Fibroblast of villous mesenchyme (primary cell): Measurements from ENCODE around the gene EIF5A. TPM values are rescaled to one million over a fixed set of nuclear protein-coding genes. Genes with fewer than 3 reads are reported as not detected.

ENCODE experiments used
- DNase-seq: peaks from one replicate; pipeline ENCODE4 v3.0.0-alpha.2; 2010; ENCODE audit warnings: low read depth
- H3K4me3 ChIP-seq: 2 replicates; pipeline ENCODE4 v1.5.1; 2011; ENCODE audit warnings: low read depth, mild to moderate bottlenecking, low read length
- total RNA-seq: library from RNA; depleted of rRNA; stranded (reverse); fragments of >200 nt; gene quantifications from 2 replicates; pipeline ENCODE4 v1.2.3, GENCODE V29; 2012
- TF ChIP-seq, protein P1 (sequence below): IDR thresholded peaks from 2 replicates; pipeline ENCODE4 v1.5.1; 2012; ENCODE audit warnings: low read depth, mild to moderate bottlenecking, low read length; ENCODE audit not compliant: insufficient read depth

The EIF5A gene
- total RNA-seq, 1 donor, result 641 TPM

DNA sequence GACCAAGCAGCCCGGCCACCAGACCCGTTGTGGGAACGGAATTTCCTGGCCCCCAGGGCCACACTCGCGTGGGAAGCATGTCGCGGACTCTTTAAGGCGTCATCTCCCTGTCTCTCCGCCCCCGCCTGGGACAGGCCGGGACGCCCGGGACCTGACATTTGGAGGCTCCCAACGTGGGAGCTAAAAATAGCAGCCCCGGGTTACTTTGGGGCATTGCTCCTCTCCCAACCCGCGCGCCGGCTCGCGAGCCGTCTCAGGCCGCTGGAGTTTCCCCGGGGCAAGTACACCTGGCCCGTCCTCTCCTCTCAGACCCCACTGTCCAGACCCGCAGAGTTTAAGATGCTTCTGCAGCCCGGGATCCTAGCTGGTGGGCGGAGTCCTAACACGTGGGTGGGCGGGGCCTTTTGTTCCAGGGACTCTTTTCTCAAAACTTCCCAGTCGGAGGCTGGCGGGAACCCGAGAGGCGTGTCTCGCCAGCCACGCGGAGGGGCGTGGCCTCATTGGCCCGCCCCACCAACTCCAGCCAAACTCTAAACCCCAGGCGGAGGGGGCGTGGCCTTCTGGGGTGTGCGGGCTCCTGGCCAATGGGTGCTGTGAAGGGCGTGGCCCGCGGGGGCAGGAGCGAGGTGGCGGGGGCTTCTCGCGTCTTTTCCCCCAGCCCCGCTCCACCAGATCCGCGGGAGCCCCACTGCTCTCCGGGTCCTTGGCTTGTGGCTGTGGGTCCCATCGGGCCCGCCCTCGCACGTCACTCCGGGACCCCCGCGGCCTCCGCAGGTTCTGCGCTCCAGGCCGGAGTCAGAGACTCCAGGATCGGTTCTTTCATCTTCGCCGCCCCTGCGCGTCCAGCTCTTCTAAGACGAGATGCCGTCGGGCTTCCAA lies 26.1 kb upstream of the EIF5A start, which contains the start of gene SLC2A4:
Gene SLC2A4 (plus strand): TSS at position 645 of the 879 bp plus-strand sequence. CDS start 217 bp downstream, at position 862.
- TF ChIP-seq, protein P1, sequence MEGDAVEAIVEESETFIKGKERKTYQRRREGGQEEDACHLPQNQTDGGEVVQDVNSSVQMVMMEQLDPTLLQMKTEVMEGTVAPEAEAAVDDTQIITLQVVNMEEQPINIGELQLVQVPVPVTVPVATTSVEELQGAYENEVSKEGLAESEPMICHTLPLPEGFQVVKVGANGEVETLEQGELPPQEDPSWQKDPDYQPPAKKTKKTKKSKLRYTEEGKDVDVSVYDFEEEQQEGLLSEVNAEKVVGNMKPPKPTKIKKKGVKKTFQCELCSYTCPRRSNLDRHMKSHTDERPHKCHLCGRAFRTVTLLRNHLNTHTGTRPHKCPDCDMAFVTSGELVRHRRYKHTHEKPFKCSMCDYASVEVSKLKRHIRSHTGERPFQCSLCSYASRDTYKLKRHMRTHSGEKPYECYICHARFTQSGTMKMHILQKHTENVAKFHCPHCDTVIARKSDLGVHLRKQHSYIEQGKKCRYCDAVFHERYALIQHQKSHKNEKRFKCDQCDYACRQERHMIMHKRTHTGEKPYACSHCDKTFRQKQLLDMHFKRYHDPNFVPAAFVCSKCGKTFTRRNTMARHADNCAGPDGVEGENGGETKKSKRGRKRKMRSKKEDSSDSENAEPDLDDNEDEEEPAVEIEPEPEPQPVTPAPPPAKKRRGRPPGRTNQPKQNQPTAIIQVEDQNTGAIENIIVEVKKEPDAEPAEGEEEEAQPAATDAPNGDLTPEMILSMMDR, result no peak
- peak; percentile 94 for DNase-seq
- H3K4me3 ChIP-seq, result peak within 1 kb of the TSS; percentile 63

DNA sequence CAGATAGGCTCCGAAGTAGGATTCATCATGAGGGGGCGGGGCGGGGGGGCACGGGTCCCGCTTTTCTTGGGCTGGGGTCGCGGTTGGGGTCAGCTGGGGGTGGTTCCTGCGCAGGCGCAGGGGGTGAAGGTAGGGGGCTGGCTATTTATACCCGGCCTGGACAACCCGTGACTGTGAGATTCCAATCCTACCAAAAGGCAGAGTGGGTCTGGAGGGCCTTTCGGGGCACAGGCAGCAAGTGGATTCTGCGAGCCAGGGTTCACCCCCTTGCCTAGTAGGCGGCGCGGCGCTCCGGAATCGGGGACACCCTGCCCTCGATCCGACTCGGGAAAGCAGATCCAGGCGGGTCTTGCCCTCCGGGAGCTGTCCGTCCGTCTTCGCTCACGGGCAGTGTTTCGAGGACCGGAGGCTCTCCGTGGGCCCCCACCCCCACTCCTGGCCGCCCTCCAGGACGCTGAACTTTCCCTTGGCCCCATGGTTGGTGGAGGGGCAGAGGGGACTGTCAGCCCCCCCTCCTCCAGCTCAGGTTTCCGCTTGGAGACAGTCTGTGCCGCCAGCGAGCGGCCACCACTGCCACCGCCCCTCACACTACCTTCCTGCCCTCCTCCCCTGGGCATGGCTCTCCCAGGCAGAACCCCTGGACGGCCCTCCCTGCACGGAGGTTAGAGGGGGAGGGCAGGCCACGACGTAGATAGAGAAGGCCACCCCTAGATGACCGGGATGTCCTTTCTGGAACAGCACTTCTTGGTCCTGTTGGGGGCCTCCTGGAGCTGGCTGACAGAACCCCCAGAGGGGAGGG lies 25.3 kb upstream of the EIF5A start:
- H3K4me3 ChIP-seq, result peak overlapping the region; percentile 63
- DNase-seq, result no peak
- TF ChIP-seq, protein P1, result no peak

DNA sequence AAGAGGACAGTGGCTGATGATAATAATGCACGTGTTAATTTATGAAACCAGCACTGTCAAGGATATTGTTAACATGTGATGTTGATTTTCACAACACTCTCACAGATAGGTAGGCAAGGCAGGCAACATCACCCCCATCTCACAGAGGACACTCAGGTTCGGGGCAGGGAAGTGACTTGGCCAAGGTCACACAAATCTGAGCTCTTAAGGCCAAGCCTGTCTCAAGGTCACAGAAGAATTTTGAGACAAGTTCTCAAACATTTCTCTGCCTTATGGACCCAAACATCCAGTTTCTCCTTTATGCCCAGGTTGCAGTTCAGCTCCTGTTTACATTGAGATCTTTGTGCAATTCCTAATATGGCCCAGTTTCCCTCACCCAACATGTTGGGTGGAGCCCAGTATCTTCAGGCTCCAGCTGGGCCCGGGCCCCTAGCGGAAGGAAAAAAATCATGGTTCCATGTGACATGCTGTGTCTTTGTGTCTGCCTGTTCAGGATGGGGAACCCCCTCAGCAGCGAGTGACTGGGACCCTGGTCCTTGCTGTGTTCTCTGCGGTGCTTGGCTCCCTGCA lies 24.6 kb upstream of the EIF5A start:
- peak; percentile 28 for DNase-seq
- H3K4me3 ChIP-seq, result no peak overlapping the region
- TF ChIP-seq, protein P1, result no peak

DNA sequence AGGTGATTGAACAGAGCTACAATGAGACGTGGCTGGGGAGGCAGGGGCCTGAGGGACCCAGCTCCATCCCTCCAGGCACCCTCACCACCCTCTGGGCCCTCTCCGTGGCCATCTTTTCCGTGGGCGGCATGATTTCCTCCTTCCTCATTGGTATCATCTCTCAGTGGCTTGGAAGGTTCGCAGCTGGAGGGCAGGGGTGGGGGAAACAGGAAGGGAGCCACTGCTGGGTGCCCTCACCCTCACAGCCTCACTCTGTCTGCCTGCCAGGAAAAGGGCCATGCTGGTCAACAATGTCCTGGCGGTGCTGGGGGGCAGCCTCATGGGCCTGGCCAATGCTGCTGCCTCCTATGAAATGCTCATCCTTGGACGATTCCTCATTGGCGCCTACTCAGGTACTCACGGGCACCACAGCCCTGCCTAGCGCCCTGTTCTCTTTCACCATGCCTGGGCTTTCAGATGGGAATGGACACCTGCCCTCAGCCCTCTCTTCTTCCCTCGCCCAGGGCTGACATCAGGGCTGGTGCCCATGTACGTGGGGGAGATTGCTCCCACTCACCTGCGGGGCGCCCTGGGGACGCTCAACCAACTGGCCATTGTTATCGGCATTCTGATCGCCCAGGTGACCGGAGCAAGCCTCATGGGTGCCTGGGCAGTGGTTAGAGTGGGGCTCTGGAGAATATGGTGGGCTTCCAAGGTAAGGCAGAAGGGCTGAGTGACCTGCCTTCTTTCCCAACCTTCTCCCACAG lies 23.8 kb upstream of the EIF5A start:
- DNase-seq, result no peak
- TF ChIP-seq, protein P1, result no peak
- no peak overlapping the region for H3K4me3 ChIP-seq

DNA sequence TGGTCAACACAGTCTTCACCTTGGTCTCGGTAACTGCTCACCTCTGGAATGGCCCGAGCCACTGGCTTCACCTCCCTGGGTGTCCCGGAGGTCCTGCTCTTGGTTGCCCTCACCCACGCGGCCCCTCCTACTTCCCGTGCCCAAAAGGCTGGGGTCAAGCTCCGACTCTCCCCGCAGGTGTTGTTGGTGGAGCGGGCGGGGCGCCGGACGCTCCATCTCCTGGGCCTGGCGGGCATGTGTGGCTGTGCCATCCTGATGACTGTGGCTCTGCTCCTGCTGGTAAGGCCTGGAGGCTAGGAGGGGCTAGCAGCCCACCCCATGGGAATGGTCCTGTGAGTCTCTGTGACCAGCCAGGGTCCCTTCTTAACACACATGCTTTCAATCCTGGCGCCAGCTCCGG lies 22.5 kb upstream of the EIF5A start:
- no peak for DNase-seq
- no peak overlapping the region for H3K4me3 ChIP-seq
- TF ChIP-seq, protein P1, result no peak

DNA sequence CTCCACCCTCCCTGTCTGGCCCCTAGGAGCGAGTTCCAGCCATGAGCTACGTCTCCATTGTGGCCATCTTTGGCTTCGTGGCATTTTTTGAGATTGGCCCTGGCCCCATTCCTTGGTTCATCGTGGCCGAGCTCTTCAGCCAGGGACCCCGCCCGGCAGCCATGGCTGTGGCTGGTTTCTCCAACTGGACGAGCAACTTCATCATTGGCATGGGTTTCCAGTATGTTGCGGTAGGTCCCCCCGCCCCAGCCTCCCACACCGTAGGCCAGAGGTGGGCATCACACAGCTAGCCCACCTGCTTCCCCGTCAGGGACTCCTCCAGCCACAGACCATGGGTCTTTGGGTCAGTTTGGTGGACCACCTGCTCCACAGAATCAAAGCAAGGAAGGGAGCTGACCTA lies 21.7 kb upstream of the EIF5A start:
- no peak overlapping the region for H3K4me3 ChIP-seq
- TF ChIP-seq, protein P1, result no peak
- no peak for DNase-seq
